CD14-positive monocyte (primary cell): Measurements from ENCODE around the gene LIF. TPM values are rescaled to one million over a fixed set of nuclear protein-coding genes. Genes with fewer than 3 reads are reported as not detected.

ENCODE experiments used
- DNase-seq, 3 donors: peaks; one replicate each; pipeline ENCODE4 v3.0.0-alpha.2; 2011 to 2022
- H2AFZ ChIP-seq: 2 replicates; pipeline ENCODE4 v1.6.0; 2012; ENCODE audit warnings: mild to moderate bottlenecking, low read depth, low read length, inconsistent platforms; ENCODE audit not compliant: insufficient read depth, poor library complexity, severe bottlenecking
- H3K27ac ChIP-seq, 2 donors: 1 replicate in 1 of 2; 2 replicates in 1 of 2; pipeline ENCODE4 v1.5.1; 2012 to 2013; ENCODE audit warnings: low read length in 2 of 2, control low read depth in 1 of 2, inconsistent platforms in 1 of 2, low read depth in 1 of 2, mild to moderate bottlenecking in 1 of 2
- H3K27me3 ChIP-seq, 2 donors: one replicate each; pipeline versions ENCODE4 v1.6.0 to v1.6.1; 2011 to 2013; ENCODE audit warnings: low read length in 2 of 2; ENCODE audit not compliant: control insufficient read depth in 2 of 2, insufficient read depth in 2 of 2
- H3K36me3 ChIP-seq, 2 donors: replicated peaks in 1 of 2; 1 replicate in 1 of 2; 2 replicates in 1 of 2; pipeline versions ENCODE4 v1.5.1 to v1.6.1; 2012 to 2013; ENCODE audit warnings: low read length in 2 of 2, control low read depth in 1 of 2, inconsistent platforms in 1 of 2, mild to moderate bottlenecking in 1 of 2; ENCODE audit not compliant: insufficient read depth in 2 of 2, control insufficient read depth in 1 of 2
- H3K4me1 ChIP-seq, 2 donors: 1 replicate in 1 of 2; 2 replicates in 1 of 2; pipeline versions ENCODE4 v1.5.1 to v1.6.1; 2012 to 2013; ENCODE audit warnings: low read length in 2 of 2, control low read depth in 1 of 2, inconsistent platforms in 1 of 2, mild to moderate bottlenecking in 1 of 2, moderate library complexity in 1 of 2; ENCODE audit not compliant: insufficient read depth in 2 of 2, control insufficient read depth in 1 of 2
- H3K4me2 ChIP-seq: replicated peaks from 2 replicates; pipeline ENCODE3; 2012; ENCODE audit warnings: low read length, moderate library complexity, mild to moderate bottlenecking; ENCODE audit not compliant: poor library complexity, severe bottlenecking; ENCODE audit errors: extremely low read depth
- H3K4me3 ChIP-seq, 3 experiments: fragments of 200-600 bp in 1 of 3; sonication (generic) in 1 of 3; replicated peaks in 1 of 3; 1 replicate in 2 of 3; 2 replicates in 1 of 3; pipeline ENCODE4 v1.5.1; 2011 to 2013; ENCODE audit warnings: low read length in 3 of 3, mild to moderate bottlenecking in 3 of 3, control low read depth in 2 of 3, low read depth in 2 of 3, inconsistent platforms in 1 of 3, moderate library complexity in 1 of 3
- H3K79me2 ChIP-seq: 2 replicates; pipeline ENCODE4 v1.6.0; 2012; ENCODE audit warnings: mild to moderate bottlenecking, control low read depth, inconsistent platforms, low read length, moderate library complexity; ENCODE audit not compliant: insufficient read depth
- H3K9ac ChIP-seq: 2 replicates; pipeline ENCODE4 v1.6.0; 2017; ENCODE audit warnings: low read length, mild to moderate bottlenecking; ENCODE audit not compliant: insufficient read depth, poor library complexity, severe bottlenecking
- H3K9me3 ChIP-seq, 2 donors: replicated peaks in 1 of 2; 1 replicate in 1 of 2; 2 replicates in 1 of 2; pipeline versions ENCODE4 v1.5.1 to v1.6.1; 2012 to 2013; ENCODE audit warnings: low read length in 2 of 2, control low read depth in 1 of 2; ENCODE audit not compliant: control insufficient read depth in 1 of 2, insufficient read depth in 1 of 2
- H4K20me1 ChIP-seq: 2 replicates; pipeline ENCODE4 v1.6.0; 2012; ENCODE audit warnings: mild to moderate bottlenecking, low read length, control low read depth, moderate library complexity; ENCODE audit not compliant: insufficient read depth
- H3K27ac Mint-ChIP-seq, 7 donors: one replicate each; pipeline ENCODE4 v1.8.0; 2020; ENCODE audit warnings: mild to moderate bottlenecking in 7 of 7, mixed read lengths in 7 of 7, moderate library complexity in 6 of 7, inconsistent platforms in 2 of 7
- H3K27me3 Mint-ChIP-seq, 3 donors: one replicate each; pipeline ENCODE4 v1.8.0; 2021 to 2022; ENCODE audit warnings: low read depth in 3 of 3, mild to moderate bottlenecking in 3 of 3, mixed read lengths in 3 of 3, moderate library complexity in 3 of 3, inconsistent platforms in 1 of 3
- H3K36me3 Mint-ChIP-seq, 2 donors: one replicate each; pipeline ENCODE4 v1.8.0; 2020; ENCODE audit warnings: mixed read lengths in 2 of 2, inconsistent platforms in 1 of 2, mild to moderate bottlenecking in 1 of 2
- H3K4me1 Mint-ChIP-seq: one replicate; pipeline ENCODE4 v1.8.0; 2020; ENCODE audit warnings: mild to moderate bottlenecking, mixed read lengths
- H3K4me3 Mint-ChIP-seq, 2 donors: one replicate each; pipeline ENCODE4 v1.8.0; 2020; ENCODE audit warnings: mild to moderate bottlenecking in 2 of 2, mixed read lengths in 2 of 2, moderate library complexity in 1 of 2
- H3K9me3 Mint-ChIP-seq, 7 donors: one replicate each; pipeline ENCODE4 v1.8.0; 2020 to 2022; ENCODE audit warnings: mixed read lengths in 7 of 7, mild to moderate bottlenecking in 6 of 7, moderate library complexity in 6 of 7, inconsistent platforms in 2 of 7
- CTCF ChIP-seq: fragments of 200-600 bp; IDR thresholded peaks from one replicate; pipeline ENCODE4 v1.8.0; 2022; ENCODE audit warnings: antibody characterized with exemption, mild to moderate bottlenecking
- WGBS: methylation state at CpG from one replicate; pipeline ENCODE4 v1.1.5; 2013; ENCODE audit warnings: missing lambda C conversion rate; ENCODE audit not compliant: insufficient coverage; 5-methylcytosine and 5-hydroxymethylcytosine counted together
- intact Hi-C, 2 donors: fragments of 100-400 bp; cut with micrococcal nuclease; formaldehyde crosslinking; loops; one replicate each; pipeline versions ENCODE4 v1.15.0 to v1.15.1; 2023
- polyA plus RNA-seq, 3 donors: library from polyadenylated mRNA; depleted of rRNA in 1 of 3; unstranded in 2 of 3; stranded (reverse) in 1 of 3; fragments of 300-500 nt in 2 of 3; fragments of >200 nt in 1 of 3; fragmentation: Illumina TruSeq in 2 of 3; gene quantifications; 1 replicate in 2 of 3; 2 replicates in 1 of 3; pipeline ENCODE4 v1.2.3, GENCODE V29; 2012 to 2021

Gene LIF
- polyA plus RNA-seq, 3 donors: 7.0 TPM; not detected in 2

GRCh38 chr22:30244641-30245040 is 1.9 kb downstream of the LIF start:
- H3K4me3 Mint-ChIP-seq: peak overlapping the region in 1 of 2 donors; percentile 46
- no peak overlapping the region for H3K9ac ChIP-seq
- 88% methylated on average over 5 of the region's 5 CpGs for WGBS
- peaks cover 0 to 2% of the 10 kb centered on the region in 2 donors for H3K36me3 Mint-ChIP-seq
- no peak overlapping the region for H3K27ac ChIP-seq
- no peak overlapping the region for H3K27ac Mint-ChIP-seq
- TF ChIP-seq CTCF: no peak
- H3K4me3 ChIP-seq: no peak overlapping the region
- peaks cover 47 to 61% (median 53%) of the 10 kb centered on the region in 3 donors for H3K27me3 Mint-ChIP-seq
- peaks cover 15 to 20% of the 10 kb centered on the region in 2 donors for H3K4me1 ChIP-seq
- no peak for DNase-seq
- intact Hi-C loops: loop anchor here in 1 of 2 donors (10.0 kb wide), 1 partner anchor 210 kb away; no protein-coding TSS in a partner anchor
- H3K9me3 Mint-ChIP-seq: peaks cover 0 to 5% (median 0%) of the 10 kb centered on the region in 7 donors
- H3K27me3 ChIP-seq: peaks cover 13 to 45% of the 10 kb centered on the region in 2 donors
- H3K4me2 ChIP-seq: no peak overlapping the region
- H2AFZ ChIP-seq: no peak overlapping the region
- no peaks in the 10 kb centered on the region for H3K79me2 ChIP-seq
- H4K20me1 ChIP-seq: no peaks in the 10 kb centered on the region
- H3K36me3 ChIP-seq: no peaks in the 10 kb centered on the region
- peaks cover 28% of the 10 kb centered on the region for H3K4me1 Mint-ChIP-seq
- H3K9me3 ChIP-seq: peaks cover 0 to 5% of the 10 kb centered on the region in 2 donors

- Mint-ChIP-seq H3K9me3 (peaks cover 0 to 5% (median 0%) of the 10 kb centered on the region in 7 donors), H3K36me3 (peaks cover 0 to 2% of the 10 kb centered on the region in 2 donors), H3K27me3 (peaks cover 47 to 61% (median 53%) of the 10 kb centered on the region in 3 donors), H3K27ac (no peak overlapping the region), H3K4me3 (no peak overlapping the region), H3K4me1 (peaks cover 28% of the 10 kb centered on the region)
- H3K4me3 ChIP-seq: no peak overlapping the region
- no peak for DNase-seq
- H3K27me3 ChIP-seq: peaks cover 13 to 45% of the 10 kb centered on the region in 2 donors
- WGBS: 96% methylated on average over 9 of the region's 10 CpGs
- H3K79me2 ChIP-seq: no peaks in the 10 kb centered on the region
- no peaks in the 10 kb centered on the region for H4K20me1 ChIP-seq
- H3K4me2 ChIP-seq: no peak overlapping the region
- TF ChIP-seq CTCF: no peak
- H3K27ac ChIP-seq: no peak overlapping the region
- intact Hi-C loops: loop anchor here in 1 of 2 donors (10.0 kb wide), 1 partner anchor 209 kb away; no protein-coding TSS in a partner anchor
- no peak overlapping the region for H3K9ac ChIP-seq
- H3K36me3 ChIP-seq: no peaks in the 10 kb centered on the region
- H2AFZ ChIP-seq: no peak overlapping the region
- peaks cover 15 to 20% of the 10 kb centered on the region in 2 donors for H3K4me1 ChIP-seq
- peaks cover 0 to 5% of the 10 kb centered on the region in 2 donors for H3K9me3 ChIP-seq
These were observed 2.5 kb downstream of the LIF start for GRCh38 chr22:30244066-30244465.
